GM19023 (cell line): ENCODE measurements around the gene PRKCH.
"Not testable (repeated sequence)": the region's sequence is repeated elsewhere in the genome, so short reads cannot be mapped to it uniquely, and the experiment has no call there.

Experiments used
- ATAC-seq: cut with Tn5 transposase; IDR thresholded peaks from one replicate; pipeline ENCODE4 v1.9.1; 2021; ENCODE audit warnings: mild to moderate bottlenecking, moderate library complexity; ENCODE audit not compliant: unreplicated experiment

The PRKCH gene

GRCh38 chr14:61304688-61305087 is 16.7 kb upstream of the PRKCH start:
- ATAC-seq, result no peak

GRCh38 chr14:61308198-61308597 is 13.2 kb upstream of the PRKCH start:
- no peak for ATAC-seq

- ATAC-seq, result not testable (repeated sequence)
These were observed 12.7 kb upstream of the PRKCH start for GRCh38 chr14:61308701-61309100.

DNA sequence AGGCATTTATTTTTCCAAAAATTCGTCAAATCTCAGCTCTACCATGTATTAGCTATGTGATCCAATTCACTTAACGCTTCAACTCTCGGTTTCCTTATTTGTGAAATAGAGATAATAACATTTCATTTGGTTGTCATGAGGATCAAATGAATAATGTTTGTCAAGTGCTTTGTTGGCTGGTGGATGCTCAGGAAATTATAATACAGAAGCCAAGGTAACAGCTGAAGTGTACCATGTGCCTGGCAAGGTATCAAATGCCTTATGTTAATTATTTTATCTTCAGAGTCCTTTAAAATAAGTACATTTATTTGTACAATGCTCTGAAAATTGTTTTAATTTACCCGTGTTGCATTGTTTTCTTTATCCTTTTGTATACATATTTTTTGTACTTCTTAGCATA is 6.1 kb upstream of the PRKCH start:
- no peak for ATAC-seq

GRCh38 chr14:61319086-61319485 is 2.3 kb upstream of the PRKCH start:
- no peak for ATAC-seq

DNA sequence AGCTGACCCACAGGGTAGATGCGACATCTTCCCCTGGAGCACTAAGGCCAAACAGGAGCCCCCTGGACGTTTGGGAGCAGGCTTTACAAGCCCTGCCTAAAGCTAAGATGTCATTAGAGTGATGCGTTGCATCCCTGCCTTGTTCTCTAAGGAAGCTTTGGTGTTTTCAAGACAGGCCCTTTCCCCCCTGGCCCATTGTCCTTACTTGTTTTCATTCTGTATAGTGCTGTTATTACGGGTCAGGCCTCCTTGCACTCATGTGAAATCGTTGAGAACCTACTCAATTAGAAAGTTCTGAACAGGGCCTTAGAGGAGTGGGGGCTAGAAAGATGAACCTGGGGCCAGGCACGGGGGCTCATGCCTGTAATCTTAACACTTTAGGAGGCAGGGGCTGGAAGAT is 1.7 kb upstream of the PRKCH start:
- no peak for ATAC-seq

DNA sequence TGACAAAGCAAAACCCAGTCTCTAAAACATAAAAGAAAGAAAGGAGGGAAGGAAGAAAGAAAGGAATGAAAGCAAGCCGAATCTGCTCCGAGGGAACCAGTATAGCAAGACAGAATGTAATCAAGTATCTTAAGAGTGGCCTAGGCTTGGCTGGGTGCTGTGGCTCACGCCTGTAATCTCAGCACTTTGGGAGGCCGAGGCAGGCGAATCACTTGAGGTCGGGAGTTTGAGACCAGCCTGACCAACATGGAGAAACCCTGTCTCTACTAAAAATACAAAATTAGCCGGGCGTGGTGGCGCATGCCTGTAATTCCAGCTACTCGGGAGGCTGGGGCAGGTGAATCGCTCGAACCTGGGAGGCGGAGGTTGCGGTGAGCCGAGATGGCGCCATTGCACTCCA is 1.2 kb upstream of the PRKCH start:
- not testable (repeated sequence) for ATAC-seq

DNA sequence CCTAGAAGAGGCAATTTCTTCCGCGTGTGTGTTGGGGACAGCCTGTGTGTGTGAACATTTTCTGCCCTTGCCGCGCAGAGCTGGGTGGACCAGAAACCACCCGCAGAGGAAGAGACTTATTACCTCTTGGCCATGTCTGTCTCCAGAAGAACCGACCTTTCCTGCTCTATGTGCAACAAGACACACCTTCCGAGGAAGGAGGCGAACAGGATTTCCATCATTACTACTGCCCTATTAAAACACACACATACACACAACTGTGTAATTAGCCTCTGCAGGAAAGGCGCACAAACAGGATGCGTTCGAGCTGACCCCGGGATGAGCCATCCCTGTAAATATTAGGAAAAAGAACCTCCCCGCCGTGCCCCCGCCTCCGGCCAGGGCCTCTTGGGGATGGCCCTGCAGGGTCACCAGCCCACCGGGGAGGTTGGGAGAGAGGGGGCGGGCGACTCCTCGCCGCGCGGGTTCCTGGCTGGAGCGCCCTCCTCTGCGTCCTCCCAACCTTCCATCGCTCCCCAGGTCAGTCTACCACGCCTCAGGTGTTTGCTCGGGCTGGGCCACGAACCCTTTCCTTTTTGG is 484 bp upstream of the PRKCH start:
- no peak for ATAC-seq

DNA sequence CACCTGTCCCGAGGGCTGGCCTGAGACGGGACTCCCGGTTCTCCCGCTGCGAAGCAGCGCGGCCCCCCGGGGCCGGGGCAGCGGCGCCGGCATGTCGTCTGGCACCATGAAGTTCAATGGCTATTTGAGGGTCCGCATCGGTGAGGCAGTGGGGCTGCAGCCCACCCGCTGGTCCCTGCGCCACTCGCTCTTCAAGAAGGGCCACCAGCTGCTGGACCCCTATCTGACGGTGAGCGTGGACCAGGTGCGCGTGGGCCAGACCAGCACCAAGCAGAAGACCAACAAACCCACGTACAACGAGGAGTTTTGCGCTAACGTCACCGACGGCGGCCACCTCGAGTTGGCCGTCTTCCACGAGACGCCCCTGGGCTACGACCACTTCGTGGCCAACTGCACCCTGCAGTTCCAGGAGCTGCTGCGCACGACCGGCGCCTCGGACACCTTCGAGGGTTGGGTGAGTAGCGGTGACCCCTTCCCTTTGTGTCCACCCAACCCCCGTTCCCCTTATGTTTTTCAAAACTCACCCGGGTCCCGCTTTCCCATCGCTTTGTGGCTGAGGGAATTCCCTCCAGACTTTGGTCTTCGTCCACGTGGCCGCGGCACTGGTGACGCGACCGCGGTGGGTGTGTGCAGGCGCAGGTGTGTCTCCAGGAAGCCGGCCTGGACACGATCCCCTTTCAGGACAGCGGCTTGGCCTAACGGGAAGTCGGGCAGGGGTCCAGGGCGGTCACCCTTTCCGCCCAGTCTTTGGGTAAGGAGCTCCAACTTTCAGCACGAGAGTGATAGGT is 826 bp downstream of the PRKCH start:
- no peak for ATAC-seq

GRCh38 chr14:61322799-61323290 is 1.5 kb downstream of the PRKCH start:
- no peak for ATAC-seq

DNA sequence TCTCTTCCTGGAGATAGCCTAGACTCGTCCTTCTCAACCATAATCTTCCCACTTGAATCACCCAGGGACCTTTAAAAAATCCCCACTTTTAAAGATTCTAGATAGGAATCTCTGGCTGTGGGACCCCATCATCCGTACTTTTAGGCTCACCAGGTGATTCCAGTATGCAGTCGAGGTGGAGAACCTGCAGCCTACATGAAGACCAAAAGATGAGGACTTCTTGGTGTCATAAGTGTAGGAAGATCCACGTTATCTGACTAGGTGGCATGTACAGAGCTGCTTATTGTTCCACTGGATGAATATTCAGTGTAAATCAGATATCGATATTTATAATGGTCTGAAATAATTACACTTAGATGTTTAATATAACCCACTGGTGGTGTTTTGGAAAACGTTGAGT is 2.6 kb downstream of the PRKCH start:
- ATAC-seq, result no peak

GRCh38 chr14:61325166-61325565 is 3.8 kb downstream of the PRKCH start:
- no peak for ATAC-seq

DNA sequence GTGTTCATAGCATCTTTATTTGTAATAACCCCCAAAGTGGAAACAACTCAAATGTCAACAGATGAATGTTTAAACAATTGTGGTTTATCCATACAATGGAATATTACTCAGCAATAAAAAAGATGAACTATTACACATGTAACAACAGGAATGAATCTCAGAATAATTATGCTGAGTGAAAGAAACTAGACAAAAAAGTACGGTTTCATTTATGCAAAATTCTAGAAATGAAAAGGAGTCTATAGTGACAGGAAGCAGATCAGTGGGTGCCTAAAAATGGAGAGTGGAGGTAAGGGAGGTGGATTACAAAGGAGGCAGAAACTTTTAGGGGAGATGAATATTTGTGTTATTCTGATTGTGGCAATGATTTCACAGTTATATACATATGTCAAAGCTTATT is 4.8 kb downstream of the PRKCH start:
- no peak for ATAC-seq

DNA sequence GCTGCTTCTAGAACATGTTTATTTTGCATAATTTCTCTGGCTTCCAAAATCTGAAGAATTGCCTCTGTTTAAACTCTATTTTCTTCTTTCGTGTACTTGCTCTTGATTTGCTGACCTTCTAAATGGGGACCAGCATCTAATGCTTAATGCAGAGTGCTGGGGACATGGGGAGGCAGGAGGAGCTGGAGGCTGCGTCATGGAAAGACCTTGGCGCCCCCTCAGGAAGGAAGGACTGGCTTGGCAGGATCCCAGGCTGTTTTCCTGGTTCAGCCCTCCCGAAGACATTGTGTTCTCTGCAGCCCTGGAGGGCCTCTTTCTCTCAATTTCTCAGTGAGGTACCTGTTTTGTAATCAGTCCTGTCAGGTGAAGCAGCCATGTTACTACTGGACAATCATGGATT is 5.5 kb downstream of the PRKCH start:
- no peak for ATAC-seq

DNA sequence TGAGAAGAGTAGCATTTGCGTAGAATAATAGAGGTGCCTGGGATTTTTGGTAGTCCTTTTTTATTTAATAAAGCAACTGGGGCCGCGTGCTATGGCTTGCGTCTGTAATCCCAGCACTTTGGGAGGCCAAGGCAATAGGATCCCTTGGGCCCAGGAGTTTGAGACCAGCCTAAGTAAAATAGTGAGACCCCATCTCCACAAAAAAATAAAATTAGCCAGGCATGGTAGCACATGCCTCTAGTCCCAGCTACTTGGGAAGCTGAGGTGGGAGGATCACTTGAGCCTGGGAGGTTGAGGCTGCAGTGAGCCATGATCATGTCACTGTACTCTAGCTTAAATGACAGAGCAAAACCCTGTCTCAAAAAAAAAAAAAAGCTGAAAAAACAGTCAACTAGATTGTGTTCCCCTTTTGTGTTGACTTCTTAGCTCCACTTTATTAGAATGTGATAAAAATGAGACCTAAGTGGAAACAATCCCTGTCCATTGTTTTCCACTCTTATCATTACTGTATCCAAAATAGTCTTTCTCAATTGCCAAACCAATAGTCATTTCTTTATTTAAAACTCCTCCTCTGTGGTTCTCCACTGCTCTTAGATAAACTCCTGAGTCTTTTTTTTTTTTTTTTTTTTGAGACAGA is 7.4 kb downstream of the PRKCH start:
- ATAC-seq, result no peak

- ATAC-seq, result peak; percentile 58
These were observed 8.2 kb downstream of the PRKCH start for GRCh38 chr14:61329478-61330051.

DNA sequence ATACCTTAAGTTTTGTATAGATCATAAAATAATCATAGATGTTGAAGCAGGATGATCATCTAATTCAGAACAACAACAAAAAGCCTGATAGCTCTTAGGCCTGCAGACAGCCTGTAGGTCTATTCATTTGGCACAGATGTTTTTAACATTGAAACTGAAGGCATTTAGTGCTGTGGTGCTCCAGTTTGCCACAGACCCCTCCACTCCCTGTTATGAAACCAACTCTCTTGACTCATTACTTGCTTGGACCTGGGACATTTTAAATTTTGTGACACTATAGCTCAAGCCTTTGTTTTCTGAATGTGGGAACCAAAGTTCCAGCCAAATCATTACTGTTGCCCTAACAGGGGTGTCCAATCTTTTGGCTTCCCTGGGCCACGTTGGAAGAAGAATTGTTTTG is 9.1 kb downstream of the PRKCH start:
- ATAC-seq, result no peak

DNA sequence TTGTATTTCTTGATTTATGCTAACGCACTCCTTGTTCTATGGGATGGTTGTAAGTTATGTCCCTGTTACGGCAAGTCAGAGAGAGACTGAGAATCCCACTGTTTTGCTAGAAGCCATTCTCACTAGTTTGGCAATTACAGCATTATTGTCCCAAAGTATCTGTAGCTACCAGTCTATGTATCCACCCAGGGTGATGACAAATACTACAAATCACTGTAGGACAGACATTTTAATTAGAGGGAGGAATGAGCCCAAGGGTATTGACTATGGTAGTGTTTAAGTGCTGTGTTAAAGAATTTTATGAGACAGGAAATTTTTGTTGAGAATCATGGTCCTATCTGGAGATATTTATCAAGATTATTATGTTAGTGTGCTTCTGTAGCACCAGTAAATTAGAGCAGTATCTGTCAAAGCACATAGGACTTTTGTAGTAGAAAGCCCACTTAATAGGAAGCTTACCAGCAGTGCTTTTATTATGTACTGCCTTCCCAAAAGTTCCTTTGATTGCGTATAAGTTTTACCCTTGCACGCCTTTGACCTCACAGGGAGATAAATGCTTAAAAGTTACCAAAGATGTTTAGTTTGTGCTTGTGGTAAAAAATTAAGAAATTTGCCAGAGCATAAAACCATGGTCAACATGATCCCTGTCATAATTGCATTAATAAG is 10.7 kb downstream of the PRKCH start:
- no peak for ATAC-seq

GRCh38 chr14:61332658-61333029 is 11.3 kb downstream of the PRKCH start:
- no peak for ATAC-seq

- ATAC-seq, result no peak
These were observed 11.7 kb downstream of the PRKCH start for GRCh38 chr14:61333087-61333486.

GRCh38 chr14:61334197-61334701 is 12.9 kb downstream of the PRKCH start:
- ATAC-seq, result no peak
